ENCODE data around the gene MEF2C.

- no peak for TF ChIP-seq CTCF (IDR thresholded peaks at IDR 0.05)
- no peak for TF ChIP-seq MAX (CRISPR knock-in tag; IDR thresholded peaks at IDR 0.05)
- TF ChIP-seq MXD4 (CRISPR knock-in tag; IDR thresholded peaks at IDR 0.05; ENCODE audit: borderline replicate concordance) = no peak
- TF ChIP-seq TEAD1 (CRISPR knock-in tag; IDR thresholded peaks at IDR 0.05) = no peak
- no peak for TF ChIP-seq ZBTB21 (CRISPR knock-in tag; IDR thresholded peaks at IDR 0.05; ENCODE audit: borderline replicate concordance)
- no peak for TF ChIP-seq ATF3 (CRISPR knock-in tag; conservative IDR thresholded peaks at IDR 0.05)
- TF ChIP-seq CREB1 (CRISPR knock-in tag; IDR thresholded peaks at IDR 0.05) = no peak
- TF ChIP-seq TP53 (CRISPR knock-in tag; IDR thresholded peaks at IDR 0.05) = no peak
- no peak for TF ChIP-seq ATF2 (CRISPR knock-in tag; IDR thresholded peaks at IDR 0.05; ENCODE audit: borderline replicate concordance, low read depth)
- no peak for TF ChIP-seq SMAD4 (CRISPR knock-in tag; IDR thresholded peaks at IDR 0.05)
- no peak for TF ChIP-seq NFYB (CRISPR knock-in tag; conservative IDR thresholded peaks at IDR 0.05; ENCODE audit: low read depth)
- no peak for TF ChIP-seq NR3C1 (CRISPR knock-in tag; conservative IDR thresholded peaks at IDR 0.05; ENCODE audit: low read depth)
These were observed 48.5 kb downstream of the MEF2C start for GRCh38 chr5:88834499-88834898.
